BE2C (cell line): ENCODE data around the gene GPR39.

Experiments used
- DNase-seq: peaks from one replicate; pipeline ENCODE4 v3.0.0-alpha.2; 2020
- H3K27me3 ChIP-seq: fragments of 250-450 bp; sonication (Bioruptor Pico); 2 replicates; pipeline ENCODE4 v1.5.1; 2020; ENCODE audit warnings: mild to moderate bottlenecking
- H3K36me3 ChIP-seq: fragments of 250-450 bp; sonication (Bioruptor Pico); 2 replicates; pipeline ENCODE4 v1.5.1; 2020; ENCODE audit warnings: mild to moderate bottlenecking
- H3K4me1 ChIP-seq: fragments of 250-450 bp; sonication (Bioruptor Pico); 2 replicates; pipeline ENCODE4 v1.5.1; 2020
- H3K4me3 ChIP-seq: 2 replicates; pipeline ENCODE4 v1.5.1; 2011; ENCODE audit warnings: low read depth, low read length
- H3K9me3 ChIP-seq: fragments of 250-450 bp; sonication (Bioruptor Pico); 2 replicates; pipeline ENCODE4 v1.5.1; 2020
- CTCF ChIP-seq: IDR thresholded peaks from 2 replicates; pipeline ENCODE4 v1.5.1; 2012; ENCODE audit warnings: mild to moderate bottlenecking, low read depth, low read length

The GPR39 gene

DNA sequence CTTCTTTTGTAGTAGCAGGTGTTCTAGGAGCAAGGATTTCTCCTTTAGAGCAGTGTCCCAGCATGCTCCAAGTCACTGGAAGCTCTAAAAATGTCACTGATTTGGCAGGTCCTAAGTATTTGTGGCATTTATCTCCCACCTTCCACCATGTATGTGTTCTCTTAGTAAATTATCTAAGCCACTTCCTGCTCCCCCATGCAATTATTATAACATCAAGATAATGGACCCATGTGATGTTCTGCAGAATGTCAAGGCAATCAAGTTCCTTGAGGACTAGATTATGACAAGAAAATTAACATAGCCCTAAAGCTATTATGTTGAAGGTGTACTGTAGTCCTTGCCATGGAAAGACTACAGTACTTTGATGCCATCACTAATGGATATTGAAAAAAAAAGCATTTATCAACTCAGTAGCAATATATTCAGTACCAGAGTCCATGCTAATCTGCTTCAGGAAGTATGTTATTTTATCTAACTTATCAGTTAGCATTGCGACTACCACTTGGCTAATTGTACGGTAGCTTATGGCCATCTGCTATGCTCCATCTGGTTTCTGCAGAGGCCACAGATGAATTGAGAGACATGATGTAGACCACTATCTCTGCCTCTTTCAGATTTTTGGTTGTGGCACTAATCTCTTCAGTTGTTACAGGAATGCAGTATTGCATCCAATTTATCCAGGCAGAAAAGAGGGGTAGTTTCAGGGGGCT, 56.7 kb downstream of the GPR39 start:
- Histone ChIP-seq H3K9me3 (no peaks in the 10 kb centered on the region), H3K4me1 (no peaks in the 10 kb centered on the region), H3K27me3 (no peaks in the 10 kb centered on the region), H3K36me3 (no peaks in the 10 kb centered on the region), H3K4me3 (no peak overlapping the region)
- no peak for TF ChIP-seq CTCF
- DNase-seq, result no peak

DNA sequence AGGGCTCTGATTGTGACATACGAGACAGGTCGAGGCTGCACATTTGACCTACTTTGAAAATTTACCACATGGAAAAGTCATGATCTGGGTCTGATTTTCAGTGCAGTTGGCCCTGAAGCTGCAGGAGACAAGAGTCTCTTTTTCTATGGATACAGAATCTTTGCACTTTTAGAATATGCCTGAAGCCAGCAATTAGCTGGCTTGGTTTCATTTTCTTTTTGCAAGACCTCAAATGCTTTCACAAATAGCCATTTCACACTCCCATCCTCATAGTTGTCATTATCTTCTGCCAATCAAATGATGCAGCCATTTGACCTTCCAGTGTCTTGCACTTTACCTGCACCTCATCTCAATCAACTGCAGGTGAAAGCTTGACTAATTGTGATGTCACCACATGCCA, 59.0 kb downstream of the GPR39 start:
- no peaks in the 10 kb centered on the region for H3K9me3 ChIP-seq
- no peak overlapping the region for H3K4me3 ChIP-seq
- H3K27me3 ChIP-seq, result no peaks in the 10 kb centered on the region
- DNase-seq, result no peak
- H3K4me1 ChIP-seq, result no peaks in the 10 kb centered on the region
- H3K36me3 ChIP-seq, result no peaks in the 10 kb centered on the region
- TF ChIP-seq CTCF, result no peak

GRCh38 chr2:132477436-132477835, 60.8 kb downstream of the GPR39 start:
- Histone ChIP-seq H3K27me3 (no peaks in the 10 kb centered on the region), H3K4me3 (no peak overlapping the region), H3K36me3 (no peaks in the 10 kb centered on the region), H3K4me1 (no peaks in the 10 kb centered on the region), H3K9me3 (no peaks in the 10 kb centered on the region)
- no peak for TF ChIP-seq CTCF
- DNase-seq, result no peak

- H3K36me3 ChIP-seq, result no peaks in the 10 kb centered on the region
- H3K4me3 ChIP-seq, result no peak overlapping the region
- DNase-seq, result no peak
- no peaks in the 10 kb centered on the region for H3K27me3 ChIP-seq
- H3K9me3 ChIP-seq, result no peaks in the 10 kb centered on the region
- H3K4me1 ChIP-seq, result no peaks in the 10 kb centered on the region
- no peak for TF ChIP-seq CTCF
These were observed 61.4 kb downstream of the GPR39 start for GRCh38 chr2:132477962-132478361.

- no peaks in the 10 kb centered on the region for H3K4me1 ChIP-seq
- H3K4me3 ChIP-seq, result no peak overlapping the region
- DNase-seq, result no peak
- no peak for TF ChIP-seq CTCF
- H3K27me3 ChIP-seq, result no peaks in the 10 kb centered on the region
- H3K9me3 ChIP-seq, result no peaks in the 10 kb centered on the region
- H3K36me3 ChIP-seq, result no peaks in the 10 kb centered on the region
These were observed 62.0 kb downstream of the GPR39 start for GRCh38 chr2:132478461-132479105.

- no peaks in the 10 kb centered on the region for H3K27me3 ChIP-seq
- H3K36me3 ChIP-seq, result no peaks in the 10 kb centered on the region
- no peak for DNase-seq
- TF ChIP-seq CTCF, result no peak
- no peaks in the 10 kb centered on the region for H3K4me1 ChIP-seq
- no peaks in the 10 kb centered on the region for H3K9me3 ChIP-seq
- H3K4me3 ChIP-seq, result no peak overlapping the region
These were observed 62.5 kb downstream of the GPR39 start for GRCh38 chr2:132479155-132479554.
